EH (cell line): ENCODE measurements around the gene CLNK.

Experiments used
- DNase-seq: peaks from one replicate; pipeline ENCODE4 v3.0.0-alpha.2; 2015; ENCODE audit warnings: low read depth

The CLNK gene

DNA sequence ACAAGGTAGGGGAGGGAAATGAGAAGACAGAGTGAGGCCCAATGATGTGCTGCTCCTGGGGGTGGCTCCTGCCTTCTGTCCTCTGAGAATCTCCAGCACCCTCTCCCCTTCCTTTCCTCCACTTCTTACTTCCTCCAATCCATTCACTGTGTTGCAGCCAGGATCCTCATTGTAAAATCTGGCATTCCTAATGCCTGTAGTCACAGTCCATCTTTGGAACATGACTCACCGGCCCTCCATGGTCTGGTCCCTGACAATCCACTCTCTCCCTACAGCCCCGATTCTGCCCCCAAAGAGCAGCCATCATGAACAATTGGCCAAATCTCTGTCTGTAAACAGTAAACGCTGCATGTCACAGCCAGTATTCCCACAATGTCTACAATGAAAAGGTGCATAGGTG, 72.9 kb downstream of the CLNK start:
- DNase-seq: peak; percentile 96

DNA sequence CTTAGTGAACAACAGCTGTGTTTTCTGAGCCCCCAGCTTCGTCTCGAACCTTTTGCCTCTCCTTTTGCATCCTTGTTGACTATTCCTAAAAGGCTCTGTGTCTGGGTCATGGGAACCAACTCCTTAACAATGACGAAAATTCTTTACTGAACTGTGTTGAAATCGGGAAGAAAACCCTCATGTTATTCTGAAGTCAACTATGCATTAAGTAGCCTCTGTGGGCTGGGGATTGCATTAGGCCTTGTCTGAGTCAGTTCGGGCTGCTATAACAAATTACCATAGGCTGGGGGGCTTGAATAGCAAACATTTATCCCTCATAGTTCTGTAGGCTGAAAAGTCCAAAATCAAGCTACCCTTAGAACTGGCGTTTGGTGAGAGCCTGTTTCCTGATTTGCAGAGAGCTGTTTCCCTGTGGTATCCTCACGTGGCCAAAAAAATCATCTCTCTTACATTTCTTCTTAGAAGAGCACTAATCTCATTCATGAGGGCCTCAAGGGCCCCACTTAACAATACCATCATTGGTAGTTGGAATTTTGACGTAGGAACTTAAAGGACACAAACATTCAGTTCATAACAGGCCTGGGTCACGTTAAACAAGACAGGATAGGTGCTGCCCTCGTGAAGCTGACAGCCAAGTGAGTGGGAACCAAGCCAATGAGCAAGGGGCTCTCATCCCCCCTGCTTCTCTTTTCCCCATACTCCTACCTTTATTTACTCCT, 75.9 kb downstream of the CLNK start:
- peak; percentile 9 for DNase-seq

- DNase-seq: no peak
These were observed 77.4 kb downstream of the CLNK start for GRCh38 chr4:10607206-10607605.

DNA sequence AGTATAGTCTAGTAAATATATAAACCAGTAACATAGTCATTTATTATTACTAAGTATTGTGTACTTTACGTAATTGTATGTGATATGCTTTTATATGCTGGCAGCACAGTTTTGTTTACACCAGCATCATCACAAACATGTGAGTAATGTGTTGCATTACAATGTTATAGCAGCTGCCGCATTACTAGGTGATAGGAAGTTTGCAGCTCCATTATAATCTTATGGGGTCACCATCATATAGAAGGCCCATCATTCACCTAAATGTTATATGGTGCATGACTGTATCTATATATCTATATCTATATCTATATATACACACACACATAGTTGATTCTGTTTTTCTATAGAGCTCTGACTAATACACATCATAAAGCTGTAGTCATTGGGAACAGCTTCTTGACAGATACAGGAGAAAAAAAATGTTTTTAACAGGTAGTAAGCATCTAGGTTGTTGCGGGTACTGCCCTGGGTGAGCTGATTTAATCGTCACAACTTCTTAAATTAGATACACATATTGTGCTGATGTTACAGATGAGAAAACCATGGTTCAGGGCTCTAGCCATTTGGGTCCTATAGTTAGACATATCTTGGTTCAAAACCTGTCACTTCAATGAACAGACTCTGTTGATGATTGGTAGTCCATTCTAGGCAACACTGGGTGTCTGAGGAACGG, 77.9 kb downstream of the CLNK start:
- no peak for DNase-seq

GRCh38 chr4:10605746-10606482, 78.7 kb downstream of the CLNK start:
- peak; percentile 85 for DNase-seq

GRCh38 chr4:10605031-10605430, 79.5 kb downstream of the CLNK start:
- no peak for DNase-seq

GRCh38 chr4:10599574-10599973, 85.0 kb downstream of the CLNK start:
- peak; percentile 20 for DNase-seq

DNA sequence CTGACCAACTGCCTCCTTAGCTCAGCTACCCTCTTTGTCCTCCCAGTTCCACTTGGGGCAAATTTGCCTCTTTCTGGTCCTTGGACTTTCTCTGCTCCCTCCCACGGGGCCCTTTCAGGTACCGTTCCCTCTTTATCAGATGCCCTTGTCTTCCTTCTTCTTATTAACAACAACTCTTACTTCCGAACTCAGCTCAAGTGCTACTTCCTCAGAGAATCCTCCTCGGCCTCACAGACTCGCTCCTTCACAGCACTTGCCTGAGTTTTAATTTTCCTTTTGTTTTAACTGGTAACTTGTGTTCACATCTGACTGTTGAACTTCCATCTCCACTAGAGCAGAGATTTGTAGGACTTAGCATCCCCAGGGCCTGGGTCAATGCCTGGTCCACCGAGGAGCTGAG, 85.7 kb downstream of the CLNK start:
- no peak for DNase-seq

- no peak for DNase-seq
These were observed 87.8 kb downstream of the CLNK start for GRCh38 chr4:10596586-10597290.

GRCh38 chr4:10593130-10593529, 91.4 kb downstream of the CLNK start:
- no peak for DNase-seq

DNA sequence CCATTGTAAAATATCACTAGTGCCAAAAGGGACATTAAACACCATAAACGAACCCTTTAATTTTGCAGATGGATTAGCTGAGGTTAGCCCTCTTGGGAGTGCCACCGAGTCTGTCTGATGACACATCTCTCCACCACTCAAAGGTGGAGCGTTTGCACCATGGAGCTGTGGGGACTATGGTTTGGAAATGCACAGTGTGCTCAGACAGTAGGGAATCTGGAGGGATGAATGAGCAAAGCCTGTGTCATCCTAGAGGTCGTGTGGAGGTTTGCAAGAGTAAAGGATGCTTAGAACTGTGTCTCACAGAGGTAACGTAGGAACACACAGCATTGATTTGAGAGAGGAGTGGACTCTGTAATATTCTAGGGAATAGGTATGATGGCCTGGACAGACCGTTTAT, 93.7 kb downstream of the CLNK start:
- DNase-seq: peak; percentile 52

DNA sequence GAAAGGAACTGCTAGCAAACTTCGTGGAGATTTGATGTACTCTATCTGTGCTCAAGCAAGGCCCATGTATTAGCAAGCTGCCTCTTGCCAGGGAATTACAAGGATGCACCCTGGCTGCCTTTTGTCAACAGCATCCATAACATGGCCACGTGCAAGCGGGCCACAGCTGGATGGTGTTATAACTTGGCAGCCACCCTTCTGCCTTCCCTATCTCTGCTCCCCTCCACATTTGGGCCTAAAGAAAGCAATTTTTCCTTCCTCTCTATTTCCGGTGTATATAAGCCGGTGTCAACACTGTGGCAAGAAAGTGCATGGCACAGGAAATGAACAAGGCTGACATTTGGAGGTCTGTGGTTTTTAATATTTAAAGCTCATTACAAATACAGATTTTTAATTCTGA, 94.8 kb downstream of the CLNK start:
- DNase-seq: peak; percentile 16

- no peak for DNase-seq
These were observed 95.2 kb downstream of the CLNK start for GRCh38 chr4:10589321-10589720.

- no peak for DNase-seq
These were observed 96.9 kb downstream of the CLNK start for GRCh38 chr4:10587697-10588096.

GRCh38 chr4:10587296-10587695, 97.3 kb downstream of the CLNK start:
- no peak for DNase-seq

DNA sequence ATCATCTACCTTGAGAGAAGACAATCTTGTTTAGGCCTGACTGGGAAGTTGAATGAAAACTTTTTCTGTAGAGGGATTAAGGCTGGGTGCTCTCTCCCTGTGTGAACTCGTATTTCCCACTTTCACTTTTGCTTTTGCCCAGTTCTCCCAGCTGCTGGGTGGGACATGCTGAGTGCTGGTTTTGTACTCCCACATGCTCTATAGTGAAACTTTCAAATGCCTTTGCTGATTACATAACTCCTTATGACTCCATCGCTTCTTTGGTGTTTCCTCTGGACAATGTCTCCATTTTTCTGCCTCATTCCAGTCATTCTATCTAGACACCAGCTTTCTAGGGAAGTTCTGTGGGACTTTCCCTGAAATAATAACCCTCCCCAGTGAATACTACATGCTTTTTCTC, 100.5 kb downstream of the CLNK start:
- peak; percentile 78 for DNase-seq

DNA sequence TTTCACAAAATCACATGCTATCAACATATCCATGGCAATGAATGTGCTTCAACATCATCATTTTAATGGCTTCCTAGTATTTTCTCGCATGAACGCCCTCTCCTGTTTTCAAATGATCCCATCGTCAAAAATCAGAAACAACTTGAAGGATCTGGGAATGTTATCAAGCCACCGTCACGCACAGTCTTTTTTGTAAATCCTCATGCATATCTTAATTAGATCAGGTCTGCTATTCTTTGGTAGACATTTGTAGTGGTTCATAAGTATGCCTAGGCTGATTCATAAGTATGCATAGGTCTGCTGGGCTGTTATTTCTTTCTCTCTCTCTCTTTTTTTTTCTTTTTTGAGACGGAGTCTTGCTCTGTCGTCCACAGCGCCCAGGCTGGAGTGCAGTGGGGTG, 101.6 kb downstream of the CLNK start:
- no peak for DNase-seq

- peak; percentile 66 for DNase-seq
These were observed 102.4 kb downstream of the CLNK start for GRCh38 chr4:10582059-10582686.

DNA sequence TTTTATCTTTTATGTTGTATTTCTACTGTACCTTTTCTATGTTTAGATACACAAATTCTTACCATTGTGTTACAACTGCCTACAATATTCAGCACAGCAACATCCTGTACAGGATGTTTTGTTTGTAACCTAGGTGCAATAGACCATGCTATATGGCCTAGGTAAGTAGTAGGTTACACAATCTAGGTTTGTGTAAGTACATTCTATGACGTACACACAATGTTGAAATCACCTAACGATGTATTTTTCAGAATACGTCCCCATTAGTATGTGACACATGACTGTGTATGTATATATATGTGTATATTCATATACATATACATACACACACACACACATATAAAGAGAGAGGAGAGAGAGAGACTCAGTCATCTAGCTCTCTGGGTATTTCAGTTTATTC, 103.5 kb downstream of the CLNK start:
- no peak for DNase-seq

GRCh38 chr4:10579648-10580047, 104.9 kb downstream of the CLNK start:
- no peak for DNase-seq

- no peak for DNase-seq
These were observed 106.8 kb downstream of the CLNK start for GRCh38 chr4:10577508-10578426.
